ENCODE measurements around the gene PXDN. TPM values are rescaled to one million over a fixed set of nuclear protein-coding genes. Genes with fewer than 3 reads are reported as not detected.

Gene PXDN
- total and polyA plus RNA-seq, 2 of the 13 experiments (the other 11 are each of a cell fraction or from before 2014, with no cell fraction given): not detected

GRCh38 chr2:1721706-1722646, 22.3 kb downstream of the PXDN start (continued):
- TF ChIP-seq CEBPZ (IDR thresholded peaks at IDR 0.05; ENCODE audit: low read length) (no peak), UBTF (CRISPR knock-in tag; IDR thresholded peaks at IDR 0.05) (no peak), SRF (IDR thresholded peaks at IDR 0.05; ENCODE audit: low read depth, low read length) (no peak), ETV6 (CRISPR knock-in tag; conservative IDR thresholded peaks at IDR 0.05) (no peak), IKZF1 (IDR thresholded peaks at IDR 0.05) (no peak), ZNF484 (CRISPR knock-in tag; IDR thresholded peaks at IDR 0.05; ENCODE audit: borderline replicate concordance, low read depth) (no peak), CREB3 (CRISPR knock-in tag; IDR thresholded peaks at IDR 0.05) (no peak)
